Measurements from ENCODE around the gene FAM240B.

FAM240B gene

DNA sequence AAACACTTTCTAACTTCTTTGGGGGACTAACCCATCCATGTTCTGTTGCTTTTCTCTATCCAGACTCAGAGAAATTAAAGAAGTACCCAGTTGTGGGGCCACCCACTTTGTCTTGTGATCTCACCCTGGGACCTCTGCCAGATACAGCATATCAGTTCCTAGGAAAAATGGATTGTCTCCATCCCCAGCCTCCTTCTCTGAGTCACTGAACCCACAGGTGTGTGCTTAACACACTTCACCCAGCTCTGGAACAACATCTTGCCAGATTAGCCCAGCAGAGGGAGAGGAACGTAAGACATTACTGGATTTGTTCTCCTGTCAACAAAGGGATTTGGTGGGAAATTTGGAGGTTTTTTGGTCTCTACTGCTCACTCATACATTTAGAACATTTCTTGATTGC lies 19.2 kb downstream of the FAM240B start:
- DNase-seq (ENCODE audit: low read depth): no peak

DNA sequence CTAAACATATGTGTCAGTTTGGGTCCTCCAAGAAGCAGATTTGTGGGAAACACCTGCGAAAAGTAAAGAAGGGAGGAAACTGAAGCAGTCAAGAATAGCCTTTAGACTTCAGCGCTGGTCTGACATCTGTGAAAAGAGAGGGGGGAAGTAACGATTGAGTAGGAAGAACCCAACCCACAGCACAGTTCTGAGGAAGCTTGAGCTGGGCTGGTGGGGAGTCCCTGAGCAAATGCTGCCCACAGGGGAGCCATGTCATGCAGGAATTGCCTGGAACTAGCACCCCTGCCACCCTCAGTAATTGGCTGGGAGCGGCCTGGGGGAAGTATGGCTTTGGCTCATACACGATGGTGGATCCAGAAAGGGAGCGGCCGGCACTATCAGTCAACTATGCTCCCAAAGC lies 20.6 kb downstream of the FAM240B start:
- DNase-seq (ENCODE audit: low read depth): no peak

DNA sequence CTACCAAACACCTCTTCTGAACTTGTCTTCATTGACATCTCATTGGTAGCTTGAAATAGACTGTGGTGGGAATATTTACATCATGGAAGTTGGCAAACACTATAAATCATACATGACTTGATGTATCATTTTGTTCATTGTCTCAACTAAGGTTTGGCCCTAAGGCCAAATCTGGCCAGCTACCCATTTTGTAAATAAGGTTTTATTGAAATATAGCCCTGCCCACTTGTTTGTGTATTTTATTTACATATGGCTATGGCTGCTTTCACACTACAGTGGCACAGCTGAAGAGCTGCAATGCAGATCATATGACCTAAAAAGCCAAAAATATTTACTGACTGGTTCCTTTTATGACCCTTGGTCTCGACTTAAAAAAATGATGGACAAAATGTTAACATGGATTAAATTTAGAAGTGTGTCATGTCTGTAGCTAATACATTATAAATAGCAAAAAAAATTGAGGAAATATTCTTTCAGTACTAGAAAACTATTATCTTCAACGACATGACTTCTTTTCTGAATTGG lies 22.1 kb downstream of the FAM240B start:
- DNase-seq (ENCODE audit: low read depth): no peak

DNA sequence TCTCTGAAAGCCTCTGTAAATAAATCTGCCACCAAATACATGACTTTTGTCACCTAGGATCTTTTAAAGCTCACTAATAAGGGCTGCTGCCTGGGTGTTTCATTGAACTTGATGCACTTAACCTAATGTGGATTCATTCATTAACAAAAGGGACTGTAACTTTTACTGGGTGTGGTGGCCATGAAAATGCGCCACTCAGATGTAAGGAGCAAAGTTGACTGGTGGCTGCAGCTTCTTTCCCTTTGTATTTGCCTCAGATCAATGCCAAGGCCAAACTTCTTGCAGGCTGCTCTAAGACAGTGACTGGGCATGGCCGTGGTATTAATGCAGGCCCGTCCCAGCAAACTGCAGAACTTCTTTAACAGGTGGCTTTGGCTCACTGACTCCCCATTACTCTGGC lies 22.9 kb downstream of the FAM240B start:
- no peak for DNase-seq (ENCODE audit: low read depth)

DNA sequence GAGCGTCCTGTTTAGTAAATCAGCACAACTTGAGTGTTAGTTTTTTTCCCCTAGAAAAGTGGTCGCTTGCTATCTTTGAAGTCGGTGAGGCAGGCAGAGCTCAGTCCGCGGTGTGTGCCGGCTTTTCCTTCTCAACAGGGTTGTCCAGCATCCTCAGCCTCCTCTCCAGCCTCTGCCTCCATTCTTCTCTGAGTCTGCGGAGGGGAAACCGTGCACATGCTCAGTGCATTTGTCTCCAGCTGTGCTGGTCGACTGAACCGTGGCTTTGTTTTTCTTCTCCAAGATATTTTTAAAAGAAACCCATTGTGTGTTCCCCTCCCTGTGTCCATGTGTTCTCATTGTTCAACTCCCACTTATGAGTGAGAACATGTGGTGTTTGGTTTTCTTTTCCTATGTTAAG lies 25.3 kb downstream of the FAM240B start:
- no peak for DNase-seq (ENCODE audit: low read depth)

DNA sequence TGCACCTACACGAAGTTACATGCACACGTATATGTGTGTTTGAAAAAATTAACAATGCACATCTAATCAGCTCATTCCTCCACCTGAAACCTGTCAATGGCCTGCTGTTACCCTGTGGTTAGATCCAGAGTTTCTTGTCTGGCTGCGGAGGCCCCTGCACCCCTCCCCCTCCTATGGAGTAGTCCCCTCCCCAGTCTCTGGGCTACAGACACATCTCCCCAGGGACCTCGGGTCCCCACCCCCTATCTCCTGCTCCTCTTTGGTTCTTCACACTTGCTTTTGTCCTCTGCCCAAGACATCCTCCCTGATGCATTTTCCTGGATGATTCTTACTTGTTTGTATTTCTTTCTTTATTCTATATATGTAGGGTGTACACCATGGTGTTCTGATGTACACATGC lies 27.2 kb downstream of the FAM240B start:
- no peak for DNase-seq (ENCODE audit: low read depth)

DNA sequence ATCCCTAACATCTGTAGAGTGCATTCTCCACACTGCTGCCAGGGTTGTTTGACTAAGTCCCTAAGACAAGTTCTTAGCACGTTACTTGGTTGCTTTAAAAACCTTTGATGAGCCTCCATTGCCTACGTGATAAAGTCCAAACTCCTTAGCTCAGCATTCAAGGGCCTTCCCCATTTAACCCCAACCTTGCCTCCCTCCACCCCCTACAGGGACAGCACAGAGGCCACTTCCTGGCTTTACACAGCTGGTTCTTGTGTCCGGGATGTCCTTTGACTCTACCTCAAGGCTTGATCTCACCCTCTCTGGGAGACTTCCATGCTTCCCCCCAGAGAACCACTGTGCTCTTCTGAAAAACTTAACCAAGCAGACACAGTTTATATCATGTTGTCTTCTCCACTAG lies 29.4 kb downstream of the FAM240B start:
- no peak for DNase-seq (ENCODE audit: low read depth)

DNA sequence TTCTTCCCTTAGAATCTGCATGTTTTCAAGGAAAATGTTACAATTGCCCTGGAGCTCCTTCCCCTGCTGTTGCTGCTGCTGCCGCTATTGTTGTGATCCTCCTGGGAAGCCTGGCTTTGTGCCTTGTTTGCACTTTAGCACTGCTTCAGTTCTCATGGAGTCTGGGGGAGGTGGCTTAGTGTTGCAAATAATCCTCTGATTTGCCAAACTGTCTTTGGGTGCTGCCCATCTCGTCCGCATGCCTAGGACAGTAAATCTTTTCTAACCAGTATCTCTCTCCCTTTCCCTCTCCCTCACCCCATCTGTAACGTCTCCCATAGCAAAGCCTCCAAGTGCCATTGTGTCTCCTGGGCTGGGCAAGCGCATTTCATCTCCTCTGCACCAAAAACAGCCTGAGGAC lies 30.3 kb downstream of the FAM240B start:
- DNase-seq (ENCODE audit: low read depth): no peak

DNA sequence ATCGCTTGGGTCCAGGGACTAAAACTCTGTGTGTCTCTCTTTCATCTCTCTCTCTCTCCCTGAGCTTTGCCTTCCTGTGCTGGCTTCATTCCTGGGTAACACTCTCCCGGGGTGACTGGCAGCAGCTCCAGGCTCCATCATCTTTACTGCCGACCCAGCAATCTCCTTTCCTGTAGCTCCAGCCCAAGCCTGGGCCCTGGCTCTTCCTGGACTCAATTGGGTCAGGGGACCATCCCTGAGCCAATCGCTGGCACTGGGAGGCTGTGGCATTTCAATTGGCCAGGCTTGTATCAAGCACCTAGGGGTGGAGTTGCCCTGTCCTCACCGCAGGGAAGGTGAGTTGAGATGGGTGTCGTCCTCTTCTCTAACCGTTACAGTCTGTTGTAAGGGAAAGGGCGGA lies 31.9 kb downstream of the FAM240B start:
- no peak for DNase-seq (ENCODE audit: low read depth)

DNA sequence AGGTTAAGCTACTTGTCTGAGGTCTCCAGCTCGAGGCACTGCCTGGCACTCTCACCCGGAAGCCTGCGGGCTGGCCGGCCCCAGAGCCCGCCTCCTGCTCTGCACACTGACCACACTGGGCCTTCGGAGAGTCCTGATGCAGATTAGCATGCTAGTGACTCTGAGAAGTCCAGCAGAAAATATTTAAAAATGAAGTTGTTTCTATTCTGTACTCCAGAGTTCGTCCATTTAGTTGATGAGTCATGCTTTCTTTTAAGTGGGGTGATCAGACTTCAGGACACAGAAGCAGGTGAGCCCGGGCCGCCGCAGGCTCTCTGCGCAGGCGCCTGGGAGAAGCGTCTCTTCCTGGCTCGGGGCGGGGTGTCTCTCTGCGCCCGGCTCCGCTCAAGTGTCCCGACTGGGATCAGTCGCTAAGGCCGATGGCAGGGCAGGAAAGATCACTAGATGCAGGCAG lies 32.5 kb downstream of the FAM240B start:
- DNase-seq (ENCODE audit: low read depth): no peak

DNA sequence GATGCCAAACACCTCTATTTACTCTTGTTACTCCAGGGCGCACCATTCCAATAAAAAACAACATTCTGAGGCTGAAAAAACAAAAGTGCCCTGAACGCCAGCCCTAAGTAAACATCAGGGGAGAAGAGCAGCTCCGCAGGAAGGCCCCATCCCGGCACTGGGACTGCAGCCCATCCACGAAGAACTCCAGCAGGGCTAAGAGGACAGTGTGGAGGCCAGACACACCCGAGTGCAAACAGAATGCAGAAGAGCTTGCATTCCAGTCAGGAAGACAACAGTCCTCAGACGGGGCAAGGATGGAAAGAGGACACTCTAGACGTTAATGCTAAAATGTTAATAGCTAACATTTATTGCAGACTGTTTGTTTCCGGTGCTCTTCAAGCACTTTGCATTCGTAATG lies 33.0 kb downstream of the FAM240B start:
- DNase-seq (ENCODE audit: low read depth): no peak

DNA sequence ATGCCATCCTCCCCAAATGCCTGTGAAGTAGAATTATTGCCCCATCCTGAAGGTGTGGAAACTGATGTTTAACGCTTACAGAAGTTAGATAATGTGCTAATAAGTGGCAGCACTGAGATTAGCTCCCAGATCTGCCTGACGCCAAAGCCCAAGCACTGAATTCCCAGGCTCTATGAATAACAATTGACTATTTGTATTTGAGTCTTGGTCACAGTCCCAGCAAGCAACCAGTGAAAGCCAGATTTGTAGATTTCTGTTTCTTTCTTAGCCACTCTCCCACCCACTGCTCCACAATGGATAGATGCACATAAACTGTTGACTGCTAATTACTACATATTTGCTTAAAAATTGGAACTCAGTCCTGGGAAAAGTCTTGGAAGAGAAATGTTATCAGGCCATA lies 34.4 kb downstream of the FAM240B start:
- DNase-seq (ENCODE audit: low read depth): no peak

DNA sequence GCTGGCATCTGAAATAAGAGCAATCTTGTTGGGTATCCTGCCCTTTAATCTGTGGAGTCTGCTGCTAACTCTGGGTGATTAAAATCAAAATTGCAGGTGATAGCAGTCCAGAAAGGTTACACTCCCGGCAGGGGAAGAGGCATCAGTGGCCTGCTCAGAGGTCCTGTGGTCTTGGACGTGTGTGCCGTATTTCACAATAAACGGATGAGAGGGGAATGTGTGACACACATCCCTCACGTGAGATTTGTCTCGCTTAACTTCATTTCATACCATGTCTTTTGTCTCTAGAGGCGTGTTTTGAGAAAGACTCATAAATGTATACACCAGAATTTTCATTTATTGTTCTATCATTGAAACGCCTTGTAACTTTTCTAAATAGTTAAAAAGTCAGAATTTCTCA lies 36.6 kb downstream of the FAM240B start:
- no peak for DNase-seq (ENCODE audit: low read depth)

DNA sequence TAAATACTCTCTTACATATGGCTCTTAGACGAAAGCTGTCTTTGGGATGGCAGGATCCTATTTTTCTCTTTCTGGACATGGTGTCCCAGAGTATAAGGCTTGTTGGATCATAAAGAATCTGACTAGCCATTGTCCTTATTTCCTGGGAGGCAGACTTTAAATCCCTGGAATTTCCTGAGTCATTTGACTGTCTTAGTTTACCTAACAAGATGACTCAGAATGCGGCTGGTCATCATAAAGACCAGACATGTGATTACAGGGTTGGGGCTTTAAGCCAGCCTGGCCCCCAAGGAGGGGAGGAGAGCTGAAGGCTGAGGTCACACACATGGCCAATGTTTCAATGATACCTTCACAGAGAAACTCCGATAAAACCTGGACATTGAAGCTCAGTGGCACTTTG lies 37.2 kb downstream of the FAM240B start:
- DNase-seq (ENCODE audit: low read depth): peak; percentile 80

DNA sequence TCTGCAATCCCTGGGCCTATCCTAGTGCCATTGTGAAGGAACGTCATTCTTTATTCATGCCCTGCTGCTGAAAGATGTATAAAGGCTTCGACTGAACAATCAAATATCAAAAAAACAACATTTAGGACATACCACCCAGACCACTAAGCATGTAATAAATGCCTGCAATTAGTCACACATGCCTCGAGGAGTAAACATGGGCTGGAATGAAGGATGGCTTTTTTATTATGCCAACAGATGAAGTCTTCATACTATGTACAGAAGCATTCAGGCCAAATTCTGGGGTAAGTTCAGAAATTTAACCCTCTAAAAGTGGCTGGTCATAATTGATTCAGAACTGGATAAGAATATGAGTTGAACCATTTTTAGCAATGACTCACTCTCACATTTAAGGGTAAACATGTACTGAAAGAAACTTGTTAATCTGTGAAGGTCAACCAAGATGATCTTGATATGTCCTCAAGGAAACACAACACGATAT lies 38.1 kb downstream of the FAM240B start:
- peak; percentile 60 for DNase-seq (ENCODE audit: low read depth)

DNA sequence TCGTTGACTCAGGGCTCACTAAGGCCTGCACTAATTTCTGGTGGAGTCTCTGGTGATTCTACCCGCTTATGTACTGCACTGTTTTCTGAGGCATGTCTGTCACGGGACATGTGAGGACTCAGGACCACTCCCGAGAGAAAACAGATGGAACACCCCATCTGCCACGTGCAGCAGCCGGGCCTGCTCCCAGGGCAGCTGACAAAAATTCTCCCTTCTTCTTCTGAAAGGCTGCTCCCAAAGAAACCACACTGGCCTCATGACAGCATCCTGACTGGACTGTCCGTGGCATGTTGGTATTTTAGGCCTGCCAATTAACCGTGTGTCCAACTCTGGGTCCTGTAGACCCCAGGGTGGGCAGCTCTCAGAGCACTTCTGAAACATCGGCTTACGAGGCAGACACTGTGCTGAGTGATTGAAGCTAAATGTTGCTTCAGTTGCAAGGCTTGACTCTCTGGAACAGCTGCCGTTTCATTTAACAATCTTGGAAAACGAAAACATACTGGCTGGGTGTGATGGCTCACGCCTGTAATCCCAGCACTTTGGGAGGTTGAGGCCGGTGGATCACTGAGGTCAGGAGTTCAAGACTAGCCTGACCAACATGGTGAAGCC lies 39.0 kb downstream of the FAM240B start:
- no peak for DNase-seq (ENCODE audit: low read depth)

DNA sequence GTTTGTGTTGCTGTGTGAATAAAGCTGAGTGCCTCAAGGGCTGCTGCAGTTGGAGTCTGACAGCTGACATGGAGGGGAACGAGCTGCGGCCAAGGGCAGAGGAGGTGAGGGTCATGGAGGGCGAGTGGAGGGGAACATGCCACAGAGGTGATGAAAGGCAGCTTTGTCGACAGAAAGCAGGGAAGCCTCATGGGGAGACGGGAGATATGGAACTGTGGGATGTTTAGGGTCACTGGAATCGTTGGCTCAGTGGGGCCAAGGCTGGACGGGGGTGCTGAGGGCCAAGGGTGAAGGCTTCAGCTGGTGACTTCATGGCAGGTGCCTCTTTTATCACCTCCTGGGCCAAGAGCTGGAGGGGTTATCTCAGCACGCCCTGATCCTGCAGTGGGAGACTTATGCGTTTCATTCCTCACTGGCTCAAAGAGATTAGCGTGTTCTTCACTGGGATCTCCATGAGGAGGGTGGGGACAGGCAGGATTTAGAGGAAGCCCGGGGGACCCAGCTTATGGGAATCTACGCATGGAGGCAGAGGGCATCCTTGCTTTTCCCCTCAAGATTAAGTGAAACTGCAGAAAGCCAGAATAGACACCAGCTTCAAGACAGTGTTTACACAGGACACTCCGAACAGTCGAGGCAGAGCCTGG lies 42.2 kb downstream of the FAM240B start:
- no peak for DNase-seq (ENCODE audit: low read depth)

DNA sequence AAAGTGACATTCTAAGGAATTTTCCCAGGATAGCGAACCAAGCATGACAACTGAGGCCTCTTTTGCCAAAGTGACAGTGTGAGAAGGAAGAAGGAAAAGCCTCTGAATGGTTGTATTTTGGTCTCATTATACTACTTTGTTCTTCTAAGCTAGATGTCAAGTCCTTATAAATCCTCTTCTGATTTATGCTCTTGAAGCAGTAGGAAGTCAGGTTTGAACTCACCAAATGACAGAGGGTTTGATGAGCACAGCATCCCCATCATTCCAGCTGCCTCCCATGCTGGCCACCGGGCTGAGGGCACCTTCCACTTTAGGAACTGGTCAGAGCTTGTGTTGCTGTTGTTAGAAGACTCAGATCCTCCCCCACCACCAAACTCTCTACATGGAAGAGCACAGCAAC lies 44.1 kb downstream of the FAM240B start:
- no peak for DNase-seq (ENCODE audit: low read depth)

DNA sequence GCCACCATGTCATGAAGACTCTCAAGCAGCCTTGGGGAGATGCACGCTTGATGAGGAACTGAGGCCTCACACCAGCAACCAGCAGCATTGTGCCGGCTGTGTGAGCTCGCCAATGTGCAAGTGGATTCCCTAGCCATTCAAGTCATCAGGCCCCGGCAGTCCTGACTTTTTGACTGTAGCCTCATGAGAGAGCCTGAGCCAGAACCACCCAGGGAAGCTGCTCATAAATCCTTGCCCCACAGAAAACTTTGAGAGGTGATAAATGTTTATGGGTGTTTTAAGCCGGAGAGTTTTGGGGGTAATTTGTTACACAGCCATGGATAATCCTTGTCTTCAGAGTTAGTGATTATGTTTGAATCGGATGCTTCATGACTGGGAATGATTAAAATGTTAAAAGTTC lies 44.7 kb downstream of the FAM240B start:
- DNase-seq (ENCODE audit: low read depth): no peak

DNA sequence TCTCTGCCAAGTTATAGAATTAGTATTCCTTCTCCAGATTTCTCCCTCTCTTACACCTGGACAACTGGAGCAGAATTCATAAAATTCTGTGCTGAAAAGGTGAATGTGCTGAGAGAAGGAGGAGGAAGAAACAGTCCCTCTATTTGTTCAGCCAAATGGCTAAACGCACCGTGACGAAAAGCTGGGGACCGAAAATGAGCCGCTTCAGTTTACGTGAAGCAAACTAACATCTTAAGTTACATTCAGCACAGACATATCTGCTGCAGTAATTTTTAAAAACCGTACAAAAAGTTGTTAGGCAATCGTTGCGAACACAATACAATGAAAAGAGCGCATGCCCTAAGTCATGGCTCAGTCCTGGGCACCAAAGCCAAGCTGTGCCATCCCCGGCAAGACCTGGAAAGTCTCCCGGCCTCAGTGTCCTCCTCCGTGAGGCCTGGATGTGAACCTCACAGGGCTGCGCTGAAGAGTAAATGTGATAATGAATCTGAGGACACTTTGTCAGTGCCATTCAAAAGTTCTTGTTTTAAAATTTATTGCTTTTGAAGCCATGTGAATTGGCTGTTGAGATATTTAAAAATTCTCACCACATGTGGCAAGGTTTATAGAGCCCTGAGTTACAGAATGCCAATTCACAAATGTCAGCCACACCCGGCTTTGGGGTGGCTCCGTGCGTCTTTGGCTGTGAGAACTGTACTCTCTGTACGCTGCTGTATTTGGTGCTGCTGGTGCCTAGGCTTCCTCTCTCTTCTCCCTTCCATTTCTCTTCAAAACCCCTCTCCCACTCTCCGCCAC lies 46.3 kb downstream of the FAM240B start:
- no peak for DNase-seq (ENCODE audit: low read depth)

DNA sequence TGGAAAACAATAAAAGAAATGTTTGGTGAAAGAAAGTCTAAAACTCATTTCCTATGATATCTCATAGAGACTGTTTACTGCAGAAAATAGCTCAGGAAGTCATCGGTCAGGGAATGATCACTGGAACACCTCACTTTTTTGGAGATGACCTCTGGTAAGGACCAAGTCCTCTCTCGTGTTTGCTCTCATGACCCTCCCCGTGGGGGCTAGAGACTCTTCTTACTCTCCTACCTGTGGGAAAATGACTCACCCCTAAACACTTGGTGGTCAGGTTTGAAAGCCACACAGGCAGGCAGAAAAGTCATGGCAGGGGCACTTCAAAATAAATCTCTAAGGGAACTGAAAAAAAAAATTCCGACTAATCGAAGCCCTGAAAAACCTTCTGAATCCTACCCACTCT lies 48.2 kb downstream of the FAM240B start:
- DNase-seq (ENCODE audit: low read depth): no peak

DNA sequence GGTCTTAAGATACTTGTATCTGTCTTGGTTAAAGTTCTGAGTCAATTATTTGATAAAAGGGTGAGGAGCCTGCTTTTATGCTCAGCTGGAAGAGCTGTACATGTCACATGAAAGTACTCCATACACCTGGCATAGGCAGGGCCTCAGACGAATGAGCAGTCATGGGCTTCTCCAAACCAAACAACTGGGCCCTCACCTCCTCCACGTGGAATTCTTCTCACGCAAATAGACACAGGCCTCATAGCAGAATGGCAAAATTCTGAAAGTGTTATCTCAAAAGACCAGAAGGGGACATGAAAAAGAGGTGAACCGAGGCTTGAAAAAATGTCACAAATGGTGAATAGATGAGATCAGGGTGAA lies 48.6 kb downstream of the FAM240B start:
- no peak for DNase-seq (ENCODE audit: low read depth)
